Renal cortex interstitium (tissue), 3 donors: ENCODE data around the gene AZI2. TPM values are rescaled to one million over a fixed set of nuclear protein-coding genes. Genes with fewer than 3 reads are reported as not detected.

Experiments
- polyA plus RNA-seq, 3 donors: library from polyadenylated mRNA; unstranded; fragments of 120-200 nt; gene quantifications; one replicate each; pipeline ENCODE4 v1.2.1, GENCODE V29; 2013; ENCODE audit not compliant: insufficient read length in 3 of 3

Gene AZI2
- polyA plus RNA-seq, 3 donors, result 89.0 to 118 (median 99.5) TPM

Other genes with a start within 250 kb of the AZI2 start
- 10 to 100 TPM; 27.4 to 32.1 (median 28.7) TPM for gene CMC1, start 107.2 kb downstream of the AZI2 start, polyA plus RNA-seq
- gene ZCWPW2, start 103 bp downstream of the AZI2 start, polyA plus RNA-seq, result 1 to 10 TPM; 1.7 to 2.2 (median 2.2) TPM